HG03045 (cell line): ENCODE results near the gene PRAMEF7.
"Not testable (repeated sequence)": the region's sequence is repeated elsewhere in the genome, so short reads cannot be mapped to it uniquely, and the experiment has no call there.

ENCODE experiments used
- ATAC-seq: cut with Tn5 transposase; IDR thresholded peaks from one replicate; pipeline ENCODE4 v1.9.1; 2021; ENCODE audit warnings: mild to moderate bottlenecking, moderate library complexity; ENCODE audit not compliant: unreplicated experiment

The PRAMEF7 gene

GRCh38 chr1:12916310-12916709 lies at the start of gene PRAMEF7:
TSS of gene PRAMEF7 (plus strand) at chr1:12916610. CDS start at chr1:12917693, 1,083 bp downstream.
- not testable (repeated sequence) for ATAC-seq

GRCh38 chr1:12878453-12878852 lies 38.0 kb upstream of the PRAMEF7 start:
- ATAC-seq = not testable (repeated sequence)

GRCh38 chr1:12886101-12886500 lies 30.3 kb upstream of the PRAMEF7 start, which contains the start of gene PRAMEF4:
TSS of gene PRAMEF4 (minus strand) at chr1:12886201. CDS start at chr1:12883394, 2,807 bp downstream.
- ATAC-seq = not testable (repeated sequence)

- ATAC-seq = not testable (repeated sequence)
Measured at GRCh38 chr1:12898170-12898569, 18.2 kb upstream of the PRAMEF7 start, which contains the start of gene PRAMEF10. TSS of gene PRAMEF10 (minus strand) at chr1:12898270. CDS start at chr1:12895847, 2,423 bp downstream.

- ATAC-seq = not testable (repeated sequence)
Measured at GRCh38 chr1:12899186-12899585, 17.2 kb upstream of the PRAMEF7 start.

- ATAC-seq = not testable (repeated sequence)
Measured at GRCh38 chr1:12903793-12904572, 12.4 kb upstream of the PRAMEF7 start.

- ATAC-seq = not testable (repeated sequence)
Measured at GRCh38 chr1:12921749-12922148, 5.3 kb downstream of the PRAMEF7 start.

- ATAC-seq = not testable (repeated sequence)
Measured at GRCh38 chr1:12924368-12924767, 8.0 kb downstream of the PRAMEF7 start.

GRCh38 chr1:12947480-12947879 lies 31.1 kb downstream of the PRAMEF7 start, which contains the start of gene PRAMEF6:
TSS of gene PRAMEF6 (minus strand) at chr1:12947580. CDS start at chr1:12942518, 5,062 bp downstream.
- not testable (repeated sequence) for ATAC-seq
